CD14-positive monocyte (primary cell): ENCODE results near the gene MSH6. TPM values are rescaled to one million over a fixed set of nuclear protein-coding genes. Genes with fewer than 3 reads are reported as not detected.
"Not testable (repeated sequence)": the region's sequence is repeated elsewhere in the genome, so short reads cannot be mapped to it uniquely, and the experiment has no call there.

ENCODE experiments used
- DNase-seq, 3 donors: peaks; one replicate each; pipeline ENCODE4 v3.0.0-alpha.2; 2011 to 2022
- H2AFZ ChIP-seq: 2 replicates; pipeline ENCODE4 v1.6.0; 2012; ENCODE audit warnings: mild to moderate bottlenecking, low read depth, low read length, inconsistent platforms; ENCODE audit not compliant: insufficient read depth, poor library complexity, severe bottlenecking
- H3K27ac ChIP-seq, 2 donors: 1 replicate in 1 of 2; 2 replicates in 1 of 2; pipeline ENCODE4 v1.5.1; 2012 to 2013; ENCODE audit warnings: low read length in 2 of 2, control low read depth in 1 of 2, inconsistent platforms in 1 of 2, low read depth in 1 of 2, mild to moderate bottlenecking in 1 of 2
- H3K27me3 ChIP-seq, 2 donors: one replicate each; pipeline versions ENCODE4 v1.6.0 to v1.6.1; 2011 to 2013; ENCODE audit warnings: low read length in 2 of 2; ENCODE audit not compliant: control insufficient read depth in 2 of 2, insufficient read depth in 2 of 2
- H3K36me3 ChIP-seq, 2 donors: replicated peaks in 1 of 2; 1 replicate in 1 of 2; 2 replicates in 1 of 2; pipeline versions ENCODE4 v1.5.1 to v1.6.1; 2012 to 2013; ENCODE audit warnings: low read length in 2 of 2, control low read depth in 1 of 2, inconsistent platforms in 1 of 2, mild to moderate bottlenecking in 1 of 2; ENCODE audit not compliant: insufficient read depth in 2 of 2, control insufficient read depth in 1 of 2
- H3K4me1 ChIP-seq, 2 donors: 1 replicate in 1 of 2; 2 replicates in 1 of 2; pipeline versions ENCODE4 v1.5.1 to v1.6.1; 2012 to 2013; ENCODE audit warnings: low read length in 2 of 2, control low read depth in 1 of 2, inconsistent platforms in 1 of 2, mild to moderate bottlenecking in 1 of 2, moderate library complexity in 1 of 2; ENCODE audit not compliant: insufficient read depth in 2 of 2, control insufficient read depth in 1 of 2
- H3K4me2 ChIP-seq: replicated peaks from 2 replicates; pipeline ENCODE3; 2012; ENCODE audit warnings: low read length, moderate library complexity, mild to moderate bottlenecking; ENCODE audit not compliant: poor library complexity, severe bottlenecking; ENCODE audit errors: extremely low read depth
- H3K4me3 ChIP-seq, 3 experiments: fragments of 200-600 bp in 1 of 3; sonication (generic) in 1 of 3; replicated peaks in 1 of 3; 1 replicate in 2 of 3; 2 replicates in 1 of 3; pipeline ENCODE4 v1.5.1; 2011 to 2013; ENCODE audit warnings: low read length in 3 of 3, mild to moderate bottlenecking in 3 of 3, control low read depth in 2 of 3, low read depth in 2 of 3, inconsistent platforms in 1 of 3, moderate library complexity in 1 of 3
- H3K79me2 ChIP-seq: 2 replicates; pipeline ENCODE4 v1.6.0; 2012; ENCODE audit warnings: mild to moderate bottlenecking, control low read depth, inconsistent platforms, low read length, moderate library complexity; ENCODE audit not compliant: insufficient read depth
- H3K9ac ChIP-seq: 2 replicates; pipeline ENCODE4 v1.6.0; 2017; ENCODE audit warnings: low read length, mild to moderate bottlenecking; ENCODE audit not compliant: insufficient read depth, poor library complexity, severe bottlenecking
- H3K9me3 ChIP-seq, 2 donors: replicated peaks in 1 of 2; 1 replicate in 1 of 2; 2 replicates in 1 of 2; pipeline versions ENCODE4 v1.5.1 to v1.6.1; 2012 to 2013; ENCODE audit warnings: low read length in 2 of 2, control low read depth in 1 of 2; ENCODE audit not compliant: control insufficient read depth in 1 of 2, insufficient read depth in 1 of 2
- H4K20me1 ChIP-seq: 2 replicates; pipeline ENCODE4 v1.6.0; 2012; ENCODE audit warnings: mild to moderate bottlenecking, low read length, control low read depth, moderate library complexity; ENCODE audit not compliant: insufficient read depth
- H3K27ac Mint-ChIP-seq, 7 donors: one replicate each; pipeline ENCODE4 v1.8.0; 2020; ENCODE audit warnings: mild to moderate bottlenecking in 7 of 7, mixed read lengths in 7 of 7, moderate library complexity in 6 of 7, inconsistent platforms in 2 of 7
- H3K27me3 Mint-ChIP-seq, 3 donors: one replicate each; pipeline ENCODE4 v1.8.0; 2021 to 2022; ENCODE audit warnings: low read depth in 3 of 3, mild to moderate bottlenecking in 3 of 3, mixed read lengths in 3 of 3, moderate library complexity in 3 of 3, inconsistent platforms in 1 of 3
- H3K36me3 Mint-ChIP-seq, 2 donors: one replicate each; pipeline ENCODE4 v1.8.0; 2020; ENCODE audit warnings: mixed read lengths in 2 of 2, inconsistent platforms in 1 of 2, mild to moderate bottlenecking in 1 of 2
- H3K4me1 Mint-ChIP-seq: one replicate; pipeline ENCODE4 v1.8.0; 2020; ENCODE audit warnings: mild to moderate bottlenecking, mixed read lengths
- H3K4me3 Mint-ChIP-seq, 2 donors: one replicate each; pipeline ENCODE4 v1.8.0; 2020; ENCODE audit warnings: mild to moderate bottlenecking in 2 of 2, mixed read lengths in 2 of 2, moderate library complexity in 1 of 2
- H3K9me3 Mint-ChIP-seq, 7 donors: one replicate each; pipeline ENCODE4 v1.8.0; 2020 to 2022; ENCODE audit warnings: mixed read lengths in 7 of 7, mild to moderate bottlenecking in 6 of 7, moderate library complexity in 6 of 7, inconsistent platforms in 2 of 7
- WGBS: methylation state at CpG from one replicate; pipeline ENCODE4 v1.1.5; 2013; ENCODE audit warnings: missing lambda C conversion rate; ENCODE audit not compliant: insufficient coverage; 5-methylcytosine and 5-hydroxymethylcytosine counted together
- intact Hi-C, 2 donors: fragments of 100-400 bp; cut with micrococcal nuclease; formaldehyde crosslinking; loops; one replicate each; pipeline versions ENCODE4 v1.15.0 to v1.15.1; 2023
- polyA plus RNA-seq, 3 donors: library from polyadenylated mRNA; depleted of rRNA in 1 of 3; unstranded in 2 of 3; stranded (reverse) in 1 of 3; fragments of 300-500 nt in 2 of 3; fragments of >200 nt in 1 of 3; fragmentation: Illumina TruSeq in 2 of 3; gene quantifications; 1 replicate in 2 of 3; 2 replicates in 1 of 3; pipeline ENCODE4 v1.2.3, GENCODE V29; 2012 to 2021
- TF ChIP-seq, protein P1 (sequence below): fragments of 200-600 bp; IDR thresholded peaks from one replicate; pipeline ENCODE4 v1.8.0; 2022; ENCODE audit warnings: antibody characterized with exemption, mild to moderate bottlenecking

Gene MSH6
- polyA plus RNA-seq, 3 donors: 4.1 to 6.5 (median 6.0) TPM

DNA sequence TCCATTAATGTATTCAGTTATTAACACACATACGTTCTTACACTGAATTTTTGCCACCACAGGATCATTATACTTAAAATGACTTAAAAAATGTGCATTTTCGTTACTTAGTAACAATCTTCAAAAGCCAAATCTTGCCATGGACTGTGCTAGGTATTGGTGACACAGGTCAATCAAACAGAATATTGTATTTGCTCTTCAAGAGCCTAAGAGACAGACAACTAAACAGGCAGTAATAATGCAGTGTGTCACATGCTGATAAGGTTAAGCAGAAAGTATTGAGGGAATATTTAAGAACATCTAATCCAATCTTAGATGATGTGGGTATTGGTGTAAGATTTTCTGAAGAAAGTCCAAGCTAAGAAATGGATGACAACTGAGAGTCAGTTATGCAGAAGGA, 66.4 kb downstream of the MSH6 start:
- H3K9me3 ChIP-seq: no peaks in the 10 kb centered on the region
- H3K36me3 Mint-ChIP-seq: peaks cover 7 to 22% of the 10 kb centered on the region in 2 donors
- H2AFZ ChIP-seq: no peak overlapping the region
- no peak overlapping the region for H3K4me3 Mint-ChIP-seq
- H3K4me1 Mint-ChIP-seq: peaks cover 4% of the 10 kb centered on the region
- H3K4me3 ChIP-seq: no peak overlapping the region
- H3K9me3 Mint-ChIP-seq: no peaks in the 10 kb centered on the region
- TF ChIP-seq, protein P1, sequence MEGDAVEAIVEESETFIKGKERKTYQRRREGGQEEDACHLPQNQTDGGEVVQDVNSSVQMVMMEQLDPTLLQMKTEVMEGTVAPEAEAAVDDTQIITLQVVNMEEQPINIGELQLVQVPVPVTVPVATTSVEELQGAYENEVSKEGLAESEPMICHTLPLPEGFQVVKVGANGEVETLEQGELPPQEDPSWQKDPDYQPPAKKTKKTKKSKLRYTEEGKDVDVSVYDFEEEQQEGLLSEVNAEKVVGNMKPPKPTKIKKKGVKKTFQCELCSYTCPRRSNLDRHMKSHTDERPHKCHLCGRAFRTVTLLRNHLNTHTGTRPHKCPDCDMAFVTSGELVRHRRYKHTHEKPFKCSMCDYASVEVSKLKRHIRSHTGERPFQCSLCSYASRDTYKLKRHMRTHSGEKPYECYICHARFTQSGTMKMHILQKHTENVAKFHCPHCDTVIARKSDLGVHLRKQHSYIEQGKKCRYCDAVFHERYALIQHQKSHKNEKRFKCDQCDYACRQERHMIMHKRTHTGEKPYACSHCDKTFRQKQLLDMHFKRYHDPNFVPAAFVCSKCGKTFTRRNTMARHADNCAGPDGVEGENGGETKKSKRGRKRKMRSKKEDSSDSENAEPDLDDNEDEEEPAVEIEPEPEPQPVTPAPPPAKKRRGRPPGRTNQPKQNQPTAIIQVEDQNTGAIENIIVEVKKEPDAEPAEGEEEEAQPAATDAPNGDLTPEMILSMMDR: no peak
- peaks cover 5 to 36% of the 10 kb centered on the region in 2 donors for H3K36me3 ChIP-seq
- peaks cover 98% of the 10 kb centered on the region for H3K79me2 ChIP-seq
- intact Hi-C loops: no loop called here
- DNase-seq: no peak
- H4K20me1 ChIP-seq: peaks cover 99% of the 10 kb centered on the region
- H3K4me2 ChIP-seq: no peak overlapping the region
- H3K27ac ChIP-seq: peak overlapping the region in 1 of 2 donors; percentile 11
- H3K27ac Mint-ChIP-seq: no peak overlapping the region
- H3K27me3 ChIP-seq: no peaks in the 10 kb centered on the region
- H3K9ac ChIP-seq: no peak overlapping the region
- no peaks in the 10 kb centered on the region for H3K27me3 Mint-ChIP-seq
- H3K4me1 ChIP-seq: no peaks in the 10 kb centered on the region
- WGBS: no CpG with 5 or more reads among the region's 2 CpGs

DNA sequence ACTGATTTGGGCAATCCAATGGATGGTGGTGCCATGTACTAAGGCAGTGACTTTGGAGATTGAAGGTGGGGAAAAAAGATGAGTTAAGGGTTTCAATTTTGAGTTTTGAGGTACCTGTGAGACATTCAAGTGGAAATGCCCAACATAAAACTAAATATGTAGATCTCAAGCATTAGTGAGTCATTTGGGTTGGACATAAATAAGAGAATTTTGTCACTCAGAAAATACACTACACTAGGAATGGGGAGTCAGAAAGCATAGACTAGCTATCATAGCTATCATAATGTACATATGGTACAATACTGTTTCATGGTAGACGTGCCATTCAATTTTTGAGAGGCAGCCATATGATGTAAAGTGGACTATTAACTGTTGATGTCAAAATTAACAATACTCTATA, 67.3 kb downstream of the MSH6 start:
- no peaks in the 10 kb centered on the region for H3K4me1 ChIP-seq
- H3K4me3 Mint-ChIP-seq: no peak overlapping the region

DNA sequence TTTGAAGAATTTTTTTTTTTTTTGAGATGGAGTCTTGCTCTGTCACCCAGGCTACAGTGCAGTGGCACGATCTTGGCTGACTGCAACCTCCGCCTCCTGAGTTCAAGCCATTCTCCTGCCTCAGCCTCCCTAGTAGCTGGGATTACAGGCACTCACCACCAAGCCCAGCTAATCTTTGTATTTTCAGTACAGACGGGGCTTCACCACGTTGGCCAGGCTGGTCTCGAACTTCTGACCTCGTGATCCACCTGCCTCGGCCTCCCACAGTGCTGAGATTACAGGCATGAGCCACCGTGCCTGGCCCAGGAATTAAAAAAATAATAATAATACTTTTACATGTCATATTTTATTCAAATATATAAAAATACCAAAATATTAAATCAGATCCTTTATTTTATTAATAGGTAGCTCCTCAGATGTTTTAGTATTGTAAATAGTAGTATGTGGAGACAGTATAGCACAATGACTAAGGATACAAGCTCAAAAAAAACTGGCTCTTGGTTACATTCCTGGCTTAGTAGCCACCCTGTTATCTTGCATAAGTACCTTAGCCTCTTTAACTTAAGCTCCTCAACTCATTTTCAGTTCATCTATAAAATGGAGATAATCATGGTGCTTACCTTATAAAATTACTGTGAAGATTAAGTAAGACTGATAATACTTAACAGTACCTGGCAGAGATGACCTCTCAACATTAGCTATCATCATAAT, 70.3 kb downstream of the MSH6 start:
- H2AFZ ChIP-seq: not testable (repeated sequence)
- Histone ChIP-seq H3K4me1 (peaks cover 10 to 20% of the 10 kb centered on the region in 2 donors), H4K20me1 (peaks cover 100% of the 10 kb centered on the region)

More for the DNA sequence above, 67.3 kb downstream of the MSH6 start:
- TF ChIP-seq, protein P1: no peak
- no peak overlapping the region for H3K4me3 ChIP-seq
- no peak for DNase-seq
- peak overlapping the region in 2 of 7 donors; percentile 78 to 80 for H3K27ac Mint-ChIP-seq
- H3K27me3 ChIP-seq: no peaks in the 10 kb centered on the region
- H3K9ac ChIP-seq: no peak overlapping the region
- H3K79me2 ChIP-seq: peaks cover 99% of the 10 kb centered on the region
- no peaks in the 10 kb centered on the region for H3K27me3 Mint-ChIP-seq
- peaks cover 100% of the 10 kb centered on the region for H4K20me1 ChIP-seq
- intact Hi-C loops: no loop called here
- H2AFZ ChIP-seq: no peak overlapping the region
- no peak overlapping the region for H3K4me2 ChIP-seq
- H3K36me3 ChIP-seq: peaks cover 5 to 36% of the 10 kb centered on the region in 2 donors
- H3K9me3 ChIP-seq: no peaks in the 10 kb centered on the region
- H3K4me1 Mint-ChIP-seq: peaks cover 2% of the 10 kb centered on the region
- peak overlapping the region in 1 of 2 donors; percentile 12 for H3K27ac ChIP-seq
- H3K36me3 Mint-ChIP-seq: peaks cover 7 to 22% of the 10 kb centered on the region in 2 donors
- H3K9me3 Mint-ChIP-seq: no peaks in the 10 kb centered on the region
- no CpG with 5 or more reads among the region's 1 CpG for WGBS

More for the DNA sequence above, 70.3 kb downstream of the MSH6 start:
- H3K27me3 ChIP-seq, H3K9ac ChIP-seq, H3K4me2 ChIP-seq, intact Hi-C loops, DNase-seq, H3K9me3 ChIP-seq, H3K9me3 Mint-ChIP-seq, H3K4me3 ChIP-seq, H3K27me3 Mint-ChIP-seq, H3K4me3 Mint-ChIP-seq, H3K27ac ChIP-seq: not testable (repeated sequence)
- H3K36me3 Mint-ChIP-seq: peaks cover 9 to 14% of the 10 kb centered on the region in 2 donors
- peak overlapping the region in 4 of 7 donors; percentile 36 to 57 (median 50) for H3K27ac Mint-ChIP-seq
- WGBS: 100% methylated on average over 3 of the region's 8 CpGs
- H3K79me2 ChIP-seq: peaks cover 99% of the 10 kb centered on the region
- H3K36me3 ChIP-seq: peaks cover 5 to 28% of the 10 kb centered on the region in 2 donors
- peaks cover 24% of the 10 kb centered on the region for H3K4me1 Mint-ChIP-seq
